Activated CD8-positive, alpha-beta memory T cell treated with anti-CD3 and anti-CD28 coated beads, Interleukin-2, amount 10 ng/mL, durations not matched to agents 7 days and 5 days (primary cell): ENCODE results near the gene ZDHHC11B. TPM values are rescaled to one million over a fixed set of nuclear protein-coding genes. Genes with fewer than 3 reads are reported as not detected.

ENCODE experiments used
- ATAC-seq: fragments of 150-1000 bp; cut with Tn5 transposase; one replicate; pipeline ENCODE4 v1.10.0; 2021; ENCODE audit warnings: moderate library complexity
- CTCF ChIA-PET: fragments of 350-600 bp; sonication (Branson Sonifier 250); formaldehyde crosslinking; loops from one replicate; lab custom pipeline; 2021; ENCODE audit warnings: antibody characterized with exemption; lab: Charles Lee
- DNase-seq: peaks from one replicate; pipeline ENCODE4 v3.0.0-alpha.2; 2020
- H3K27ac Mint-ChIP-seq: one replicate; pipeline ENCODE4 v1.8.0; 2021; ENCODE audit warnings: mild to moderate bottlenecking, mixed read lengths
- H3K27me3 Mint-ChIP-seq: one replicate; pipeline ENCODE4 v1.8.0; 2021; ENCODE audit warnings: mixed read lengths
- H3K36me3 Mint-ChIP-seq: one replicate; pipeline ENCODE4 v1.8.0; 2021; ENCODE audit warnings: mild to moderate bottlenecking, mixed read lengths
- H3K4me1 Mint-ChIP-seq: one replicate; pipeline ENCODE4 v1.8.0; 2021; ENCODE audit warnings: mixed read lengths
- H3K4me3 Mint-ChIP-seq: one replicate; pipeline ENCODE4 v1.8.0; 2021; ENCODE audit warnings: mild to moderate bottlenecking, moderate library complexity, mixed read lengths
- H3K9me3 Mint-ChIP-seq: one replicate; pipeline ENCODE4 v1.8.0; 2022; ENCODE audit warnings: low read depth, mixed read lengths
- total RNA-seq, 2 experiments: library from RNA; stranded (reverse); gene quantifications; one replicate each; pipeline ENCODE4 v1.2.3, GENCODE V29; 2021

ZDHHC11B gene
- total RNA-seq, 2 experiments from 2014 or later = 0.21 TPM; not detected in 1

DNA sequence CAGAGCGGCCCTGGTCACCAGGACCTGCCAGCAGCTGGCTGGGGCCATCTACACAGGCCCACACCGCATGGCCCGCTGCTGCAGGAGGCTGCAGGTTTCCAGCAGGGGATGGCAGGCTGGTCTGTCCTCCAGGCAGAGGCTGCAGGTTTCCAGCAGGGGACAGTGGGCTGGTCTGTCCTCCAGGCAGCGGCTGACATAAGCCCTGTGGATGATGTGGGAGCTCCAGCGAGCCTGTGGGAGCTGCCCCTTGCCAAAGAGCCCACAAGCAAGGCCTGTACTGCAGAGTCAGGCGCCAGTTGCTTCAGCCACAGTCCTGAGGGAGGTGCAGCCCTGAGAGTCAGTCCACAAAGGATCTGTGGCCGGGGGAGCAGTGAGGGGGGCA is 109.9 kb downstream of the ZDHHC11B start:
- Mint-ChIP-seq H3K9me3 (no peaks in the 10 kb centered on the region), H3K27me3 (peaks cover 4% of the 10 kb centered on the region), H3K4me1 (peaks cover 5% of the 10 kb centered on the region), H3K36me3 (no peaks in the 10 kb centered on the region), H3K27ac (no peak overlapping the region), H3K4me3 (no peak overlapping the region)
- no peak for DNase-seq
- CTCF ChIA-PET = no interaction called here
- no peak for ATAC-seq

DNA sequence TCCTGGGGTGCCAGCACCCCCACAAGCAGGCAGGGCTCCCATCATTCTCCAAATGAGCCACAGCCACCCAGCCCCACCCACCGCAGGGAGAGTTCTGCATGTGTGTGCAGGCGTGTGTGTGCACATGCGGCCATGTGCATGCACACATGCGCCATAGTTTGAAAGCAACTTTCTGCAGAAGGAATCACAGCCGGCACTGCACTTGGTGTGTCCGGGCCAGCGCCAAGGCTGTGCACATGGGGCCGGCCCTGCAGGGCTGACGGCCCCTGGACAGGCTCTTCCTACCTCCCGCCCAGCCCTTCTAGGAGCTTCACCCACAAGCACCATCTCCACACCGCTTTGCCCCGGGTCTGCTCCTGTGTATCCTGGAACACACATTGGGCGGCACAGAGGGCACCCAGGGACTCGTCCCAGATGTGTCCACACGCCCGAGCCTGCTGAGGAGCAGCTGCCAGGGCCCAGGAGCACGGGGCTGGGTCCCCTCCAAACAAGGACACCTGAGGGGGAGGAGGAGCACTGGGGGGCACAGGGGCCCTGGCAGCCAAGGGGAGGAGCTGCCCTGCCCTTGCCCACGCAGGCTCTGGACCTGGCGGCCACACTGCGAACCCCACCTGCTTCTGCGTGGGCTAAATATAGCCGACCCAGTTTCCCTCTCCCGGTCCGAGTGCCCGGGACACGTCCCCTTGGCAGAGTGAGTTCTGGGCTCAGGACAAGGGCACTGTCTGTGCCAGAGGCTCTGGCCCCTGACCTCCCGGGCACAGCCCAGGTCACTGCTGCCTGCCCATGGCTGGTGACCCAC is 110.5 kb downstream of the ZDHHC11B start:
- CTCF ChIA-PET = interaction anchor here (0.6 to 0.7 kb wide), 2 partner anchors 15 to 171 kb away, joined by 3 to 5 read pairs; no protein-coding TSS in a partner anchor
- Mint-ChIP-seq H3K4me1 (peaks cover 5% of the 10 kb centered on the region), H3K9me3 (no peaks in the 10 kb centered on the region), H3K27ac (no peak overlapping the region), H3K36me3 (no peaks in the 10 kb centered on the region), H3K27me3 (peaks cover 4% of the 10 kb centered on the region), H3K4me3 (no peak overlapping the region)
- no peak for ATAC-seq
- no peak for DNase-seq

DNA sequence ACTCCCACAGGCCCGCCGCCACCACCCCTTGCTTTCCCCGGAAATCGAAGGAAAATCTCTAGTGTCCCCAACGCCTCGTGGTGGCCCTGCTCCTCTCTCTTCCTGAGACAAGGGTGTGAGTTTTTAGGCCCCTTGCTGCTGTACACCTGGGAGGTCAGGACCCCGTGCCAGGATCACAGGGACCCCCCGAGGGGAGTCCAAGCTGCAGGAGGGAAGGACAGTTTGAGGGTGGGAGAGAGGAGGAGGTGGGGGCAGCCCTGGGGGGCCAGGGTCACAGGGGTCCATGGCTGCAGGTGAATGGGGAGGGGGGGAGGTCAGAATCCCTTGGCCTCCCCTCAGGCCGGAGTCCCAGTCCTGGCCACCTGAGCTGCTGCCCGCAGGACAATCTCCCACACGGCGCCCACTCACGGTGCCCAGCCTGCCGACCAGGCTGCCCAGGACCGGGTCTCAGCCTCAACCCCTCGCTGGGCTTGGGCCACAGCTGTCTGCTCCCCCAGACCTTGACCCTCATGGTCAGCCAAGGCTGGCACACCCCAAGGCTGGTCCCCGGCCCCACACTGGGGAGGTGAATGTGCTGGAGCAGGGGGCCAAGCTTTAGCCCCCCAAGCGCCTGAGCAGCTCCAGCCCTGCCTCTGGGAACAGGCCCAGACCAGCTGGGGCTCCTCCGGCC is 111.2 kb downstream of the ZDHHC11B start:
- no peaks in the 10 kb centered on the region for H3K9me3 Mint-ChIP-seq
- no peak overlapping the region for H3K27ac Mint-ChIP-seq
- no peaks in the 10 kb centered on the region for H3K36me3 Mint-ChIP-seq
- H3K4me3 Mint-ChIP-seq = no peak overlapping the region
- CTCF ChIA-PET = interaction anchor here (0.6 to 3.3 kb wide), 3 partner anchors 15 to 230 kb away, joined by 3 to 15 read pairs (median 5); no protein-coding TSS in a partner anchor
- DNase-seq (no peak), ATAC-seq (no peak)
- H3K27me3 Mint-ChIP-seq = peaks cover 4% of the 10 kb centered on the region
- peaks cover 5% of the 10 kb centered on the region for H3K4me1 Mint-ChIP-seq

DNA sequence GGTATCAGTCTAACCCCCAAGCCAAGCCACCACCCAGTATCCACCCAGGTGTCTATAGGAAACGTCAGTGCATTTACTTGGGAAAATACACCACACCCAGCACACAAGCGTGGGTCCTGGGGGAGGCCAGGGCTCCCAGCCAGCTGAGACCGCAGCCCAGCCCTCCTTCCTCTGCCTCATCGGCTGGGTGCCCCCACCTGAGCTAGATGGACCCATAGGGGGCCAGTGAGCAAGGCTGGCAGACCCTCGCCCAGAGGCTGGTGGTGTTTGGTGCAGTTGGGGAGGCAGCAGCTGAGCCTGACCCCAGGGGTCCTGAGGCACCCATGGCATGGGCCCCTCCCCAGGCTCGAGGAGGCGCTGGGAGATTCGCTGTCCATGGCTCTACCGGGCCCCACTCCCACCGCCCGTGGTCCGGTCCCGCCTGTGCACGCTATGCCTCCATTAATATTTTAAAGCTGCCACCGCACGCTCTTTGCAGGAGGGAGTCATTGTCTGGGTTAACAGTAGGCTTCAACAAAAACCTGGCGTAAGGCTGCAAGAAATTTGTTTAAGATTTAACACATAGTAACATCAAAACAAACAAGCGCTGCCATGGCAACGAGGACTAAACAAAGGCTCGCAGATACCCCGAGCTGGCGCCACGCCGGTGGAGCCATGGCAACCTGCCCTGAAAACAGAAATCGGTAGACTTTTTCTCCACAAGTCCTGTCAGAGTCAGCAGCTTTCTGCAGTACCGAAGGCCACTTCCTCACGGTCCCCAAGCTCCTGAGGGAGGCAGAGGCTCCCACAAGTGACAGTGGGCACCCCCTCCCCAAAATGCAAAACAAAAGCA is 112.0 kb downstream of the ZDHHC11B start:
- H3K4me3 Mint-ChIP-seq = no peak overlapping the region
- H3K9me3 Mint-ChIP-seq = no peaks in the 10 kb centered on the region

DNA sequence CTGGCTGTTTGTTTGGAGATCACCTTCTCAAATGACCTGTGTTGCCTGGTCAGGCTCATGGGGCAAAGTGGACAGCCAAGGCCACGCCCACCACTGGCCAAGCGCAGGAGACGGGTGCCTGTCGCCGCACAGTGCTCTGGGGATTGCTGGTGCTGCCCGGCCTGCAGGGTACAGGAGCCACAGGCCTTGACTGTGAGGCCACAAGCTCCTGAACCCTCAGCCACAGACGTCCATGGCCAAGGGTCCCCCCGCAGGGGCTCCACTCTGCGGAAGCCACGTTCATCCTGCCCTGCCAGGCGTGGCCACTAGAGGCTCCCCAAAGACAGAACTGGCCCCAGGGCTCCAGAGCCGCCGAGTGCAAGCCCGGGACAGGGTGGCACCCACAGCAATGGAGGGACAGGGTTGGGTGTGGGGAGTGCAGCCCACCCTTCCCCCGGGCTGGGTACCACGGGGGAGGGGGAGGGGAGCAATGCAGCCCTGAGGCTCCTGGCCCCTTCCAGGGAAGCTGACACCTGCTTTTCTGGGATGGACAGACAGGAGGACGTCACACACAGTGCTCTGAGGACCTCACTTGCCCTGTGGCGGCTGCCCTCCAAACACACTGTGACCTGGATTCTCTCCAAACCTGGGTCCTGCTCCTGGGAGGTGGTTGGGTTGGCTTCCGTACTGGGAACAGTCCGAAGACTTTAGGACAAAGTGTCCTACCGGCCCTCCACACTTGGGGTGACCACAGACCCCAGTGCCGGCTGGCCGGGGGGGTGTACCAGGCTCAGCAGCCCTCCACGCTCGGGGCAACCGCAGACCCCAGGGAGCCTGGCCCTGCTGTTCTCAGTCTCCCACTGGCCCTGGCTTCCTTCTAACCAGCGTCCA is 112.8 kb downstream of the ZDHHC11B start:
- H3K4me3 Mint-ChIP-seq = no peak overlapping the region
- ATAC-seq (peak; percentile 77), DNase-seq (peak; percentile 75)
- H3K27me3 Mint-ChIP-seq = peaks cover 4% of the 10 kb centered on the region
- no peaks in the 10 kb centered on the region for H3K9me3 Mint-ChIP-seq
- peaks cover 5% of the 10 kb centered on the region for H3K4me1 Mint-ChIP-seq
- H3K27ac Mint-ChIP-seq = no peak overlapping the region
- peaks cover 2% of the 10 kb centered on the region for H3K36me3 Mint-ChIP-seq
- CTCF ChIA-PET = interaction anchor here (1.1 to 3.3 kb wide), 4 partner anchors 198 to 234 kb away, joined by 3 to 15 read pairs (median 5); partner anchors contain the start of genes BRD9 and TRIP13

More for the DNA sequence above, 112.0 kb downstream of the ZDHHC11B start:
- Mint-ChIP-seq H3K36me3 (peaks cover under 1% of the 10 kb centered on the region), H3K4me1 (peaks cover 5% of the 10 kb centered on the region), H3K27me3 (peaks cover 4% of the 10 kb centered on the region), H3K27ac (no peak overlapping the region)
- DNase-seq (peak; percentile 69), ATAC-seq (peak; percentile 48)
- CTCF ChIA-PET = interaction anchor here (3.3 kb wide), 1 partner anchor 230 kb away, joined by 15 read pairs; no protein-coding TSS in a partner anchor

DNA sequence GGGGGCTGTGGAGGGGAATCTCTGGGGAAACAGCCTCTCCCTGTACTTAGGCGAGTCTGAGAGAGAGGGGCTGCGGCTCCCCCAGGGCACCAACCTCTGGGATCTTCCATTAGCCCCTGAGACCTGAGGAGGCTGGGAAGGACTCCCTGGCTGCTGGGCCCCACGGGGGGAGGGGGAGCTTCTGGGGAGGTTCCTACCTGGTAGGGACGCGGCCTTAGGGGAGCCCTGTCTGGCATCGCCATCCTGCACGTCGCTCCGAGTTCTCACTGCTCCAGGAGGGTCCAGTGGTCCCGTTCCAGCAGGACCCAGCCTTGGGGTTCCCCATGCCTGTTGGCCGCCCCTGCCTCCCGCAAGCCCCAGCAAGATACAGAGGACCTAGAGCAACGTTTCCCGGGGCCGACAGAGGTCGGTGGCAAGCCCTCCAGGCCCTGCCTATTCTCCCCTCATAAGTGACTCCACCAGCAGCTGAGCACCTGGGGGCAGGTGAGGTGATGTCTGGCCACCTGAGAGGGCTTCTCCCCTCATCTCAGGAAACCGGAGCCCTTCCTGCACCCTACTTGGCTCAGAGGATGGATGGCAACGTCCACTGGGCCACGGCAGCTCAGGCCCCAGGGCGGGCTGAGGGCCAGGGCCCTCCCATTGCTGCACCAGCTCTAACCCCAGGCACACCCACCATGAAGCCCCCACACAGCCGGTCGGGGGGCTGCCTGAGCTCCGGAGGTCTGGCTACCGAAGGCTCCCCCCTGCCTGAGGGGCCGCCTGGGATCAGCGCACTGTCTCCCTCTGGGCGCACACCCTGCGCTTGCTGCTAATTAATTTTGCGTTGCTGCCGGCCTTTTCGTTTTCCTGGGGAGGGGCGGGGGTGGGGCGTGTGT is 113.9 kb downstream of the ZDHHC11B start:
- Mint-ChIP-seq H3K27me3 (peaks cover 4% of the 10 kb centered on the region), H3K4me3 (no peak overlapping the region), H3K9me3 (no peaks in the 10 kb centered on the region), H3K4me1 (peaks cover 5% of the 10 kb centered on the region), H3K27ac (no peak overlapping the region), H3K36me3 (peaks cover 2% of the 10 kb centered on the region)
- DNase-seq (no peak), ATAC-seq (no peak)
- CTCF ChIA-PET = interaction anchor here (0.8 to 3.3 kb wide), 8 partner anchors 17 to 235 kb away, joined by 3 to 15 read pairs (median 3); partner anchors contain the start of genes BRD9 and TRIP13

DNA sequence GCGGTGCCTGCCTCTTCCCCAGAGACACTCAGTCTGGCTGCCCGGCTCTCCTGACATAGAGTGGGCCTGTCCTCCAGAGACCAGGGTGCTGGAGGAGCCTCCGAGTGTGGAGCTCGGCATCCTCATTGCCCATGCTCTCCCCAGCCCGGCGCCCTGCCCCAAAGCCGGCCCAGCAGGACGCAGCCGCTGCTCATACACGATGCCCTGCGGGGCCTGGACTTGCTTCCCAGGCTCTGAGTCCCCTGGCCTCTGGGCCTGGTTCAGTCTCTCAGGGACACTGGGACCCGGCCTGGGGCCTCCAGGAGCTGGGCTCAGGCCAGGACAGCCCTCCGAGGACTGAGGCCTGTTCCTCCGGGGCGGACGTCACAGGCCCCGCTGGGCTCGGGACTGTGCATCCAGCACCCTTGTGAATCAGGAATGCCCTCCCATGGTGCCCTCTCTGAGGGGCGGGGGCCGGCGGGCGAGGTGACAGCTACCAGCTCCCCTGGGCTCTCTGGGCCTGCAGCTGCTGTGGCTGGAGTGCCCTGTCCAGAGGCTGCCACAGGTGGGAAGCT is 114.6 kb downstream of the ZDHHC11B start:
- Mint-ChIP-seq H3K27ac (no peak overlapping the region), H3K27me3 (peaks cover 4% of the 10 kb centered on the region), H3K9me3 (no peaks in the 10 kb centered on the region), H3K4me3 (no peak overlapping the region), H3K36me3 (peaks cover 2% of the 10 kb centered on the region), H3K4me1 (peaks cover 5% of the 10 kb centered on the region)
- DNase-seq (no peak), ATAC-seq (no peak)
- CTCF ChIA-PET = interaction anchor here (0.8 to 3.3 kb wide), 6 partner anchors 16 to 234 kb away, joined by 3 to 15 read pairs (median 3); partner anchors contain the start of genes BRD9 and TRIP13

DNA sequence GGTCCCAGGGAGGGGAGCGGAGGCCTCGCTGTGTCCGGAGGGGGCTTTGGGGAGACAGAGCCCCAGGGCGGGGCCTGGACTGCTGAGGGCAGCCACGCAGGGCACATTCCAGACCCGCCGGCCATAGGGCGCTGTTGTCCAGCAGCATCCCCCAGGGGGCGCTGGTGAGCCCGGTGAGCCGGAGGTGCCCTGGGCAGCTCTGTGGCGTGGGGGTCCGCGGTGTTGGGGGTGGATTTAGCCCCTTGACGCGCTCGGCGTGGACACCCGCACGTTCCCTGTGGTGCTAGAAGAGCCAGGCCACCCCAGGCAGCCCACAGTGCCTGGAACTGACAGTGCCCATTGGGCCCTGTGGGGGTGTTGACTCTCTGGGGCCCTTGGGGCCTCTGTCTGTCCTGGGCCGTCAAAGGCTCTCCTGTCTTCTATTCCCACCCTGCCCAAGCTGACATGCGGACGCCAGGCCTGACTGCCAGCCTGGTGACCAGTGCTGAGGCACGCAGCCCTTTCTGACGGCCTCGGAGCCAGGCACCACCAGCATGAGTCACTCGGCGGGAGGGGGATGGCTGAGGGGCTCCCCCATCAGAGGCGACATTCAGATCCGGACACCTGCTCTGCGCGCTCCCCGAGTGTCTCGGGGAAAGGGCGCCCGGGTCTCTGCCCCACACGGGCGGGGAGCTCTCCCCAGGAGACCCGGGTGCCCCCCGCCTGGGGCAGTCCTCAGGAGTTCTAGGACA is 115.3 kb downstream of the ZDHHC11B start:
- no peak overlapping the region for H3K27ac Mint-ChIP-seq
- DNase-seq (no peak), ATAC-seq (no peak)
- CTCF ChIA-PET = interaction anchor here (0.6 to 1.3 kb wide), 6 partner anchors 15 to 236 kb away, joined by 3 to 6 read pairs (median 3); partner anchors contain the start of genes BRD9 and TRIP13
- H3K36me3 Mint-ChIP-seq = peaks cover 2% of the 10 kb centered on the region
- H3K4me3 Mint-ChIP-seq = no peak overlapping the region
- peaks cover 4% of the 10 kb centered on the region for H3K27me3 Mint-ChIP-seq
- H3K4me1 Mint-ChIP-seq = peaks cover 5% of the 10 kb centered on the region
- no peaks in the 10 kb centered on the region for H3K9me3 Mint-ChIP-seq

DNA sequence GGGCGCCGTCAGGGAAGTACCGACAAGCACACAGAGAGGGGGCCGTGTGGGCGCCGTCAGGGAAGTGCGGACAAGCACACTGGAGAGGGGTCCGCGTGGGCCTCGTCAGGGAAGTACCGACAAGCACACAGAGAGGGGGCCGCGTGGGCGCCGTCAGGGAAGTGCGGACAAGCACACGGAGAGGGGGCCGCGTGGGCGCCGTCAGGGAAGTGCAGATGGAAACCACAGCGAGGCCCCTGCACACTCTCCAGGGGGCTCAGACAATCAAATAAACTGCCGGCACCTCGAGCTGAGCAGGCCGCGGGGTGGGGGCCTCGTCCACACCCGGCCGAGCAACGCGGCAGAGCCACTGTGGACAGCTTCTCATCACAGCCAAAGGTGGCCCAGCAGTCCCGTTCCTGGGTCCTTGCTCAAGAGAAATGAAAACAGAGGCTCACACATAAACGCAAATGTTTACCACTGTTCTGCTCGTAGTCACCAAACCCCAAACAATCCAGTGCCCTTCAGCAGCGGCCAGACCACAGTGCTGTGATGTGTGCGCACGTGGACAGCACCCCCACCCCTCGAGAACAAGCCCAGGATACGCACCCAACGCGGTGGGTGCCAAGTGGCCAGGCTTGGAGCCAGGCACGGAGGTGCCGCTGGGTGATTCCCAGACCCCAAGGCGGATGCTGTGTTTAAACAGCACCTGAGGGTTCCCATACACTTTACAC is 116.1 kb downstream of the ZDHHC11B start:
- CTCF ChIA-PET = interaction anchor here (1.0 kb wide), 1 partner anchor 237 kb away, joined by 5 read pairs; no protein-coding TSS in a partner anchor

DNA sequence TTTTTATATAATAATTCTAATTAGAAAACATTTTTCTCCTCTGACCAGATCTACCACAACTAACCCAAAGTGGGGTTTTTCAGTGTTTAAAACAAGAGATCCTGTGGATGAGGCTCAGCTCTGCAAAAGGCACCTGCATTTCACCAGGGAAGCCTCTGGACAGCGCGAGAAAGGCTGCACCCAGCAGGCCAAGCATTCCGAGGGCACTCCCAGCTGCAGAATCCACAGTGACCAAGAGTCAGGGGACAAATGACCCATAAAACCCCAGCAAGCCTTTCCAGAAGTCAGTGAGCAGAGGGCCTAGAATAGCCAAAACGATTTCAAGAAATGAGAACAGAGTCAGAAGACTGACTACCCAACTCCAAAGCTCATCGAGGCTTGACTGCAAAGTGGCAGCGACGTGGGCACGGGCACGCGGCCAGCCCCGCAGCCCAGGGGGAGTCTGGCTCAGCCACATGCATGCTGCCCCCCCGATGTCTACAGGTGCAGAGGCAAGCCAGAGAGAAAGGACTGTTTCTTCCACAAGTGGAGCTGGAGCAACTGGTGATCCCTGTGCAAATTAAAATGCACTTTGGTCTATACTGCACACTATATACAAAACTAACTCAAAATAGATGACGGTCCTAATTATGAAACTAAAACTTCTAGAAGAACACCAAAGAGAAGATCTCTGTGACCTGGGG is 117.6 kb downstream of the ZDHHC11B start:
- no peaks in the 10 kb centered on the region for H3K4me1 Mint-ChIP-seq
- no peak for DNase-seq
- CTCF ChIA-PET = no interaction called here
- no peak overlapping the region for H3K27ac Mint-ChIP-seq
- no peaks in the 10 kb centered on the region for H3K9me3 Mint-ChIP-seq
- no peaks in the 10 kb centered on the region for H3K27me3 Mint-ChIP-seq
- no peak overlapping the region for H3K4me3 Mint-ChIP-seq
- ATAC-seq = no peak
- peaks cover 8% of the 10 kb centered on the region for H3K36me3 Mint-ChIP-seq

More for the DNA sequence above, 116.1 kb downstream of the ZDHHC11B start:
- H3K36me3 Mint-ChIP-seq = peaks cover 5% of the 10 kb centered on the region
- no peak for DNase-seq
- H3K27ac Mint-ChIP-seq = no peak overlapping the region
- H3K4me3 Mint-ChIP-seq = no peak overlapping the region
- no peak for ATAC-seq
- no peaks in the 10 kb centered on the region for H3K9me3 Mint-ChIP-seq
- H3K27me3 Mint-ChIP-seq = peaks cover 4% of the 10 kb centered on the region
- peaks cover 5% of the 10 kb centered on the region for H3K4me1 Mint-ChIP-seq
